HG03432 (cell line): Measurements from ENCODE around the gene POC5.
"Not testable (repeated sequence)": the region's sequence is repeated elsewhere in the genome, so short reads cannot be mapped to it uniquely, and the experiment has no call there.

Experiments used
- ATAC-seq: cut with Tn5 transposase; IDR thresholded peaks from one replicate; pipeline ENCODE4 v1.9.1; 2021; ENCODE audit warnings: mild to moderate bottlenecking, moderate library complexity; ENCODE audit not compliant: unreplicated experiment

Gene POC5

GRCh38 chr5:75706016-75706415 lies 11.2 kb downstream of the POC5 start:
- no peak for ATAC-seq

DNA sequence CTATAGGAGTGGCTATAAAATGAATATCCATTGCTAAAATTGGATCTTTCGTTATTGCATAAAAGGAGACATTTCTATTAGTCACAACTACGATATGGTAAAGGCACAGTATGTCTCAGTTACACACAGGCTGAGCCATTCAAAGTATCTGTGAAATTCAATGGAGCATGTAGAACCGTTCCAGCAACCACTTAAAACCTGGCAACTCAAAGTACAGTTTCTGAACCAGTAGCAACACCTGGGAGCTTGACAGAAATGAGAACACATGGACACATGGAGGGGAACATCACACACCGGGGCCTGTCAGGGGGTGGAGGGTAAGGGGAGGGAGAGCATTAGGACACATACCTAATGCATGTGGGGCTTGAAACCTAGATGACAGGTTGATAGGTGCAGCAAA lies 15.4 kb downstream of the POC5 start:
- ATAC-seq: no peak

DNA sequence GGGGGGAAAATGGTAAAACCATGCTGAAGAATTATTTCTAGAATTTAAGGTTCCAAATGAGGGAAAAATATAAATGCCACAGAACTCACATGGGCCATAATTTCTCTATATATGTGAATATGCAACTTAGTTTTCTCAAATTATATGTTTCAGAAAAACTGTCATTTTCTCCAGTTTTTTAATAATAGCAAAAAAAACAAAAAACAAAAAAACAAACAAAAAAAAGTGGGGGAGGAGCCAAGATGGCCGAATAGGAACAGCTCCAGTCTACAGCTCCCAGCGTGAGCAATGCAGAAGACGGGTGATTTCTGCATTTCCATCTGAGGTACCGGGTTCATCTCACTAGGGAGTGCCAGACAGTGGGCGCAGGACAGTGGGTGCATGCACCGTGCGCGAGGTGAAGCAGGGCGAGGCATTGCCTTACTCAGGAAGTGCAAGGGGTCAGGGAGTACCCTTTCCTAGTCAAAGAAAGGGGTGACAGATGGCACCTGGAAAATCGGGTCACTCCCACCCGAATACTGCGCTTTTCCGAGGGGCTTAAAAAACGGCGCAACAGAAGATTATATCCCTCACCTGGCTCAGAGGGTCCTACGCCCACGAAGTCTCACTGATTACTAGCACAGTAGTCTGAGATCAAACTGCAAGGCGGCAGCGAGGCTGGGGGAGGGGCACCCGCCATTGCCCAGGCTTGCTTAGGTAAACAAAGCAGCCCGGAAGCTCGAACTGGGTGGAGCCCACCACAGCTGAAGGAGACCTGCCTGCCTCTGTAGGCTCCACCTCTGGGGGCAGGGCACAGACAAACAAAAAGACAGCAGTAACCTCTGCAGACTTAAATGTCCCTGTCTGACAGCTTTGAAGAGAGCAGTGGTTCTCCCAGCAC lies 21.5 kb downstream of the POC5 start:
- not testable (repeated sequence) for ATAC-seq

- no peak for ATAC-seq
Measured at GRCh38 chr5:75694781-75695180, 22.5 kb downstream of the POC5 start.

DNA sequence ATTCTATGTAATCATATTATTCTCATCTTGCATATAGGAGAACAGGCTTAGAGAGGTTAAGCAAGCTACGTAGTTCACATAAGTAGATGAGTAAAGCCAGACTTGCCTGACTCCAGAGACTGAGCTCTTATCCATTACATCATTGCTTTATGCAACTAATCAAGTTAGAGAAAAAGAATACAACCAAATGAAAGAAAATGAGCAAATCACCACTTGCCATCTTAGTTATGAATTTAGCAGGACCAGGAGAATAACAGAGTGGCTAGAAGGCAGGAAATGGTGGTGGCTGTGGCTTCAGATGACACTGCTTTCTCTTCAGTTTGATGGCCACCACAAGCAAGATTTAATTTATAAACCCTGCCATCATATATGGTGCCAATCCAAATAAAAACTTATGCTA lies 26.6 kb downstream of the POC5 start:
- no peak for ATAC-seq

DNA sequence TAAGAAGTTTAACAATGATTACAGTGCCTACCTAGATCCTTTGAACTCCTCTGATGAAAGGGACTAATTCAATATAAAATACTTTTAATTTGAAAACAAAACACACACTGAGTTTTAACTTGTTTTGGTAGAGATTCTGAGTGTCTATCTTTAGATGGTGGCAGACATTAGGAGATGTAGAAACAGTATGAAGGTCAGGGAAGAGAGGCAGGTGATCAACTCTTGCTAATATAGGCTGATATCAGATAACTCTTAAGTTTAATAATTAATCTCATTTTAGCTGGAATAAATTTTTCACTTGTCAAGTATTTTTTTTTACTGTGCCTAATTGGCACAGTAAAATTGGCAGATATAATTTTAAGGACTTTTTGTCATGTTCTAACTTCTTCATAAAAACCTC lies 30.8 kb downstream of the POC5 start:
- no peak for ATAC-seq

DNA sequence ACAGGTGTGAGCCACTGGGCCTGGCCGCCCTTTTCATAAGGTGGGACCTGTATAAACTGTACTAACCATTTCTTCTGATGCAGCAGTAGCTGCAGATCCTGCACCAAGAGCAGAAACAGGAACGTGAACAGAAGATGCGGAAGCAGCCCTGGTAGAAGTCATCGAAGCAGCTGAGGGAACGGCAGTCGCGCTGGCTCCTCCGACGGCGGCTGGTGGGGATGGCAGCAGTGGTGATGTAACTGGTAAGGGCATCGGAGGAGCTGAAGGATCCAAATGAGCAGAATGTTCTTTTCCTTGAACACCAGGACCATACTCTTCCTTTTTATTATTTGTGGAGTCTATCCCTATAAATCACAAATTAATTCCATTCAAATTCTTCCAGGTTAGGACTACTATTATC lies 32.1 kb downstream of the POC5 start:
- ATAC-seq: no peak

GRCh38 chr5:75681125-75681830 lies 36.0 kb downstream of the POC5 start:
- peak; percentile 46 for ATAC-seq

GRCh38 chr5:75678155-75678554 lies 39.1 kb downstream of the POC5 start:
- ATAC-seq: no peak

DNA sequence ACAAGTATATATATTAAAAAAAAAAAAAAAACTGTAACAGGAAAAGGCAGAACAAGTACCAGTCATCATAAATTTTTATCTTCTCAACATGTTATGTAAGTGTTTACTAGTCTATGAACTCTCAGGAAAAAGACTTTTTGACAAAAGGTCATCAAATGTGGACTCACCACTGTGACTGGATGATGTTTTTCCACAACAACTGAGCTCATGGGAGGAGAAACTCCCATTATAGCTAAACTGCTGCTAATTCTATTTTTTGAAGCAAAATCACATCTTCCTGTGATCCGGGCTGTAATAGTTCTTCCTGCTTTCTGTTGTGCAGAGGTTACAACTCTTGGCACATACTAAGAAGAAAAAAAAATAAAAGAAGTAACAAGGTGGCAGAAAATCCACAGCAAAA lies 39.6 kb downstream of the POC5 start:
- no peak for ATAC-seq

- ATAC-seq: no peak
Measured at GRCh38 chr5:75675783-75676182, 41.5 kb downstream of the POC5 start.

DNA sequence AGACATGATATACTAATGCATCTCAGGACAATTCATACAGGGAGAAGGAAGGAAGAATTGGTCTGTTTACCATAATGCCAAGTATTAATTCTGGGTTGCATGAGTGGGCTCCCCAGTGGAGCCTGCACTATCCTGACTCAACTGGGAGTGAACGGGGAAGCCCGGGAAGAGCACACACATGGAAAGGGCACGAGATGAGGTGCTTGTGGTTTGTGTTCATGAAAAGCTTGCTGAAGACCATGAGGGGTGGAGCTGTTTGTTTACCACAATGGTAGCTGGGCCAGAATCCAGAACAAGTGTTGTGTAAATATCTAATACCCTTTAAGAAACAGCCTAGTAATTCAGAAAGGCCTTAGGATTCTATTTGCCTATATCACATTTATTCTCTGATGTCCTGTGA lies 44.6 kb downstream of the POC5 start:
- ATAC-seq: no peak

GRCh38 chr5:75671506-75671905 lies 45.7 kb downstream of the POC5 start:
- no peak for ATAC-seq

- ATAC-seq: no peak
Measured at GRCh38 chr5:75670577-75670976, 46.7 kb downstream of the POC5 start.

DNA sequence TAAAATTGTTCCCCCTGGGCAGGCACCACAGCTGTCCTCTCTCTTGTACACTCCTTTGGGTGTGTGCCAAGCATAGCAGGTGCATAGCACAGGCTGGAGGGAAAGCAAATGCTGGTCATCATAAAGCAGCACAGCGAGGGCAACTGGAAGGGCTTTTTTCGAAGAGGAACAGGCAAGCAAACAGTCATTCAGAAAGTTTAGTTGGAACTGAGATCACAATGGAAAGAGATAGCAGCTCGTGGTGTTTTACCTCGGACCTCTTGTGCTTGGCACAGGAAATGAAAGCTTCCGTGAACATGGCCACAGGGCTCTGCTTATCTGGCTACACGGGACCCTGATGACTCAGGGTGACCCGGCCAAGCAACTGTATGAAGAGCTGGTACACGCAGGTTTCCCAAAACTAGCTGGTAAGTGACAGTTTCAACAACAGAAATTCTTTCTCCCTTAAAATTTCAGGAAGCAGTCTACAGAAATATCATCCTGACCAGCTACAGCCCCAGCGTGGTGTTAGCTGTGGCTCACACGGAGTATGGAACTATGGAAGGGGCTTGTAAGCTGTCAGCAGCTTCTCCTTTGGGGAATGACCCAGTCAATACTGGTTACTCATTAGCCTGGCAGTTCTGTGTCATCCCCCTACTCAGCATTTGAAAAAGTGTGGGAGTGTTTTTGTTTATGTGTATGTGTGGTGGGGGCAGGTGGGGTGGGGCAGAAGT lies 48.1 kb downstream of the POC5 start:
- peak; percentile 93 for ATAC-seq

DNA sequence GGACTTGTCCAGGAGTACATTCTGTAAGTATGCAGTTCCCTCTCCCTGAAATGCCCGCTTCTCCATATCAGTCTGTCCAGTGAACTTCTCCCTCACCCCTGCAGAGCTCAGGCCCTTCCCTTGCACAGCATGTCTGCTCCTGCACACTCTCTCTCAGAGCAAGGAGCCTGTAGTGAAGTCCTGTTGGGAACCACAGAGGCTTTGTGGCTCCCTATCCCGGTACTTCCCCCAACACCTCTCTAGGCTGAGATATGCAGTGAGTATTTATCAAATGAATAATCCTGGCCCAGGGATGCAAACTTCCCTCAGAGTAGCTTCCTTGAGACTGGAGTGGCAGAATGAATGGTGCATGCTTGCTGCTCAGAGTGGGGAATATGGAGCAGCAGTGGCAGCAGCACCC lies 48.8 kb downstream of the POC5 start:
- ATAC-seq: no peak

- ATAC-seq: no peak
Measured at GRCh38 chr5:75667586-75667985, 49.7 kb downstream of the POC5 start.

DNA sequence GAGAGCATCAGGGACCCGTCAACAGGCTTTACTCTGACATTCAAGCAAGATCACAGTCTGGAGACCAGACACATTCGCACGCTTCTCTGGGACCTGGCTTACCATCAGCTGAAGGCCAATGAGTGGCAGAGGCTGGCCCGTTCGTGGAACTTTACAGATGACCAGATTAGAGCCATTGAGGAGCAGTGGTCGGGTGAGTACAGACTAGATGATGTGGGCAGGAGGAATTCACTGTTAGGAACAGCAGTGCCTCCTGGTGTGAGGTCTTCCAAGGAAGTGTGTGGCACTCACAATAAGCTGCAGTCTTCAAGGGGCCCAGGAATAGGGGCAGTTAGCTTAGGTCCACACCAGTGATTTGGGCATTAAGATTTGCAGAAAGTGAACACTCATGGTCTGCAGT lies 50.4 kb downstream of the POC5 start:
- ATAC-seq: no peak

- no peak for ATAC-seq
Measured at GRCh38 chr5:75664979-75665378, 52.3 kb downstream of the POC5 start.

DNA sequence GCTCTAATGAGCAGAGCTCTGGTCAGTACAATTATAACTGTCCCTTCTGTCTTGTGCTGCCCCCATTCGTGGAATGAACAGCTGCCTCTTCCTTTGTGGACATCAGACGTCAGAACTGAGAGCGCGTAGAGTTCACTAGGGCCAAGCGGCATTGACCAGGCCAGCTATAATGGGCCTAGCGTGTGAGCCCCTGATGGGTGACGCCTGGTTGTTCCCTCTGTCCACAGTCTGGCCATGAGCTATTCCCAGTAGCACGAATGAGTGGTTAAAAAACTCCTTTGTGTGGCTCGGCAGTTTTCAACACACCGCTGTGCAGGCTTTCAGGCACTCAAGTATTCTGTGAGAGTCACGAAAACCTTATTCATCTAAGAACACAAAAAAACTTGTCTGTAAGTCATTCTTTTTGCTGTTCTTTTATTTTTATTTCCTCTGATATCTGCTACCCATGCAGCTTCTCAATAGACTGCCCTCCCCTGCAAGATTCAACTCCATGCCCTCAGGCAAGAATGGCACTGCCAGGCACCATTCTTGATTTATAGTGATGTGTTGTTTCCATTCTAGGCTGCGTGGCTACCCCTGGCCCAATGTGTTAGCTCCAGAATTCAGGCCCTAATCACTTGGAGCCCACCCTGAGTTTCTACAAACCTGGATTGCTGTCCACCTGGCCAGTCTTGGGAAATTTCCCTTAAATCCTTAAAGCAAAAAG lies 53.5 kb downstream of the POC5 start:
- no peak for ATAC-seq

GRCh38 chr5:75662061-75662460 lies 55.2 kb downstream of the POC5 start:
- no peak for ATAC-seq
